Vagina (tissue), 2 donors: Measurements from ENCODE around the gene IFNA1.

Experiments used
- CTCF ChIP-seq, 3 experiments: fragments of 450-650 bp in 2 of 3; fragments of 200-600 bp in 1 of 3; sonication (generic) in 1 of 3; IDR thresholded peaks; one replicate each; pipeline ENCODE4 v1.5.1; 2017 to 2019; ENCODE audit warnings: antibody characterized with exemption in 3 of 3, mild to moderate bottlenecking in 2 of 3, moderate library complexity in 2 of 3
- POLR2A ChIP-seq, 2 donors: fragments of 450-650 bp; IDR thresholded peaks; one replicate each; pipeline ENCODE4 v1.6.1; 2017; ENCODE audit warnings: antibody characterized with exemption in 2 of 2, mild to moderate bottlenecking in 2 of 2, moderate library complexity in 2 of 2
- POLR2AphosphoS5 ChIP-seq, 2 donors: sonication (generic); formaldehyde crosslinking; IDR thresholded peaks; one replicate each; pipeline ENCODE4 v1.9.0; 2017; ENCODE audit warnings: antibody characterized with exemption in 2 of 2, mild to moderate bottlenecking in 2 of 2, low read depth in 1 of 2; ENCODE audit not compliant: insufficient read depth in 1 of 2

- TF ChIP-seq POLR2A (IDR thresholded peaks at IDR 0.05) (no peak), CTCF (IDR thresholded peaks at IDR 0.05) (peak in 2 of 3 experiments; percentile 7 to 44), POLR2AphosphoS5 (IDR thresholded peaks at IDR 0.05; ENCODE audit: insufficient read depth in 1 of 2, low read depth in 1 of 2) (no peak)
Observed at GRCh38 chr9:21465859-21466518, 25.8 kb downstream of the IFNA1 start.
